HG02678 (cell line): ENCODE data around the gene TRIM54.
"Not testable (repeated sequence)": the region's sequence is repeated elsewhere in the genome, so short reads cannot be mapped to it uniquely, and the experiment has no call there.

Experiments
- ATAC-seq: cut with Tn5 transposase; IDR thresholded peaks from one replicate; pipeline ENCODE4 v1.9.1; 2021; ENCODE audit warnings: mild to moderate bottlenecking, moderate library complexity; ENCODE audit not compliant: unreplicated experiment

TRIM54 gene

GRCh38 chr2:27309651-27310050, 27.4 kb downstream of the TRIM54 start:
- ATAC-seq = no peak

GRCh38 chr2:27312152-27312551, 29.9 kb downstream of the TRIM54 start:
- no peak for ATAC-seq

GRCh38 chr2:27313882-27314645, 31.8 kb downstream of the TRIM54 start:
- ATAC-seq = no peak

- ATAC-seq = no peak
Measured at GRCh38 chr2:27314709-27315108, 32.5 kb downstream of the TRIM54 start.

- ATAC-seq = no peak
Measured at GRCh38 chr2:27315122-27315521, 32.9 kb downstream of the TRIM54 start.

- ATAC-seq = no peak
Measured at GRCh38 chr2:27316655-27317412, 34.6 kb downstream of the TRIM54 start.

- not testable (repeated sequence) for ATAC-seq
Measured at GRCh38 chr2:27319839-27320238, 37.6 kb downstream of the TRIM54 start.

- ATAC-seq = no peak
Measured at GRCh38 chr2:27320958-27321543, 38.8 kb downstream of the TRIM54 start.

- no peak for ATAC-seq
Measured at GRCh38 chr2:27322301-27322765, 40.1 kb downstream of the TRIM54 start.

- ATAC-seq = peak; percentile 95
Measured at GRCh38 chr2:27322766-27323595, 40.8 kb downstream of the TRIM54 start, which contains the start of gene MPV17. MPV17 (minus strand) TSS chr2:27323097; CDS start chr2:27322517, 580 bp downstream.

GRCh38 chr2:27323596-27324285, 41.5 kb downstream of the TRIM54 start:
- ATAC-seq = no peak

GRCh38 chr2:27324720-27325119, 42.5 kb downstream of the TRIM54 start:
- no peak for ATAC-seq

- no peak for ATAC-seq
Measured at GRCh38 chr2:27335311-27335710, 53.1 kb downstream of the TRIM54 start.

- ATAC-seq = no peak
Measured at GRCh38 chr2:27336173-27336572, 53.9 kb downstream of the TRIM54 start.

GRCh38 chr2:27347641-27348040, 65.4 kb downstream of the TRIM54 start:
- ATAC-seq = no peak

- no peak for ATAC-seq
Measured at GRCh38 chr2:27350106-27350693, 68.0 kb downstream of the TRIM54 start.

GRCh38 chr2:27351802-27352598, 69.8 kb downstream of the TRIM54 start:
- ATAC-seq = no peak

- ATAC-seq = not testable (repeated sequence)
Measured at GRCh38 chr2:27353386-27353761, 71.1 kb downstream of the TRIM54 start.
